Measurements from ENCODE around the gene UBC. TPM values are rescaled to one million over a fixed set of nuclear protein-coding genes. Genes with fewer than 3 reads are reported as not detected.
"Not testable (repeated sequence)": the region's sequence is repeated elsewhere in the genome, so short reads cannot be mapped to it uniquely, and the experiment has no call there.

The UBC gene
- total RNA-seq, 1 experiment from 2014 or later = 523 TPM

DNA sequence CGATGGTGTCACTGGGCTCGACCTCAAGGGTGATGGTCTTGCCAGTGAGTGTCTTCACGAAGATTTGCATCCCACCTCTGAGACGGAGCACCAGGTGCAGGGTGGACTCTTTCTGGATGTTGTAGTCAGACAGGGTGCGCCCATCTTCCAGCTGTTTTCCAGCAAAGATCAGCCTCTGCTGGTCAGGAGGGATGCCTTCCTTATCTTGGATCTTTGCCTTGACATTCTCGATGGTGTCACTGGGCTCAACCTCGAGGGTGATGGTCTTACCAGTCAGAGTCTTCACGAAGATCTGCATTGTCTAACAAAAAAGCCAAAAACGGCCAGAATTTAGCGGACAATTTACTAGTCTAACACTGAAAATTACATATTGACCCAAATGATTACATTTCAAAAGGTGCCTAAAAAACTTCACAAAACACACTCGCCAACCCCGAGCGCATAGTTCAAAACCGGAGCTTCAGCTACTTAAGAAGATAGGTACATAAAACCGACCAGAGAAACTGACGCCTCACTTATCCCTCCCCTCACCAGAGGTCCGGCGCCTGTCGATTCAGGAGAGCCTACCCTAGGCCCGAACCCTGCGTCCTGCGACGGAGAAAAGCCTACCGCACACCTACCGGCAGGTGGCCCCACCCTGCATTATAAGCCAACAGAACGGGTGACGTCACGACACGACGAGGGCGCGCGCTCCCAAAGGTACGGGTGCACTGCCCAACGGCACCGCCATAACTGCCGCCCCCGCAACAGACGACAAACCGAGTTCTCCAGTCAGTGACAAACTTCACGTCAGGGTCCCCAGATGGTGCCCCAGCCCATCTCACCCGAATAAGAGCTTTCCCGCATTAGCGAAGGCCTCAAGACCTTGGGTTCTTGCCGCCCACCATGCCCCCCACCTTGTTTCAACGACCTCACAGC, 717 bp downstream of the UBC start:
- H4K20me1 ChIP-seq (ENCODE audit: control insufficient read depth, insufficient read depth, insufficient read length) = no peaks in the 10 kb centered on the region
- no peak overlapping the region for H2AK5ac ChIP-seq (ENCODE audit: insufficient read length, low read length)
- H4K5ac ChIP-seq (ENCODE audit: insufficient read length, low read depth, low read length) = no peak overlapping the region
- H3K4me3 Mint-ChIP-seq = peak overlapping the region; percentile 100
- H3K36me3 Mint-ChIP-seq (ENCODE audit: insufficient read depth in 1 of 3, low read depth in 3 of 3) = peaks cover 32 to 40% (median 36%) of the 10 kb centered on the region in 3 experiments
- no peak overlapping the region for H3K23ac ChIP-seq (ENCODE audit: insufficient read length, low read depth, low read length)
- H3K27ac Mint-ChIP-seq = peak overlapping the region; percentile 100
- peaks cover 14% of the 10 kb centered on the region for H3K79me2 ChIP-seq (ENCODE audit: insufficient read depth, low read length)
- no peak overlapping the region for H4K91ac ChIP-seq (ENCODE audit: insufficient read length, low read depth, low read length)
- peaks cover 4 to 15% of the 10 kb centered on the region in 2 experiments for H3K9me3 Mint-ChIP-seq
- H2BK20ac ChIP-seq (ENCODE audit: low read depth, low read length, poor library complexity, severe bottlenecking) = no peak overlapping the region
- H3K4me1 ChIP-seq (ENCODE audit: insufficient read depth, low read length) = peaks cover 6% of the 10 kb centered on the region; the same call in 1 of the 2 replicates
- H2AFZ ChIP-seq (ENCODE audit: low read length) = no peak overlapping the region
- no peak overlapping the region for H4K8ac ChIP-seq (replicated peaks; ENCODE audit: insufficient read length, low read depth, low read length)
- peak overlapping the region; percentile 94 for H3K9ac ChIP-seq (ENCODE audit: extremely low read depth, insufficient read length, low read length)
- peak; percentile 85 for DNase-seq
- no peak overlapping the region for H3T11ph ChIP-seq (ENCODE audit: low read length)
- H2BK120ac ChIP-seq (ENCODE audit: low read depth, low read length, poor library complexity, severe bottlenecking) = peak overlapping the region; percentile 38
- H2BK15ac ChIP-seq (ENCODE audit: low read depth, low read length) = no peak overlapping the region
- H3K23me2 ChIP-seq (ENCODE audit: insufficient read length, low read depth, low read length, poor library complexity, severe bottlenecking) = peaks cover 8% of the 10 kb centered on the region
- peak; percentile 69 for TF ChIP-seq CTCF (conservative IDR thresholded peaks at IDR 0.05)
- WGBS (ENCODE audit: extremely low coverage, insufficient read length, low lambda C conversion rate) = no CpG with 5 or more reads among the region's 46 CpGs
- no peak overlapping the region; the same call in 1 of the 2 replicates for H3K4ac ChIP-seq (ENCODE audit: low read depth, low read length)
- H3K27me3 Mint-ChIP-seq (ENCODE audit: low read depth) = peaks cover 6% of the 10 kb centered on the region
- H3K18ac ChIP-seq (ENCODE audit: insufficient read length, low read depth, low read length) = peak overlapping the region; percentile 84
- H3K79me1 ChIP-seq (ENCODE audit: insufficient read depth, low read depth, low read length, poor library complexity, severe bottlenecking) = peaks cover 3% of the 10 kb centered on the region
- H3K4me2 ChIP-seq (ENCODE audit: insufficient read depth, insufficient read length, low read length) = peak overlapping the region; percentile 94
- H3K4me1 Mint-ChIP-seq = peaks cover 57 to 62% of the 10 kb centered on the region in 2 experiments
- H3K27me3 ChIP-seq (ENCODE audit: insufficient read depth, low read length) = no peaks in the 10 kb centered on the region
- H3K27ac ChIP-seq (ENCODE audit: insufficient read length, low read depth, low read length) = no peak overlapping the region
- H3K56ac ChIP-seq (ENCODE audit: insufficient read length, low read depth, low read length) = peak overlapping the region; percentile 37
- peak overlapping the region; percentile 94 for H3K14ac ChIP-seq (ENCODE audit: insufficient read depth, low read length)
- peak overlapping the region; percentile 12 for H2BK5ac ChIP-seq (ENCODE audit: insufficient read length, low read length)
- H2BK12ac ChIP-seq (ENCODE audit: insufficient read length, low read depth, low read length) = no peak overlapping the region
- H3K9me3 ChIP-seq (ENCODE audit: control insufficient read depth, low read depth, low read length) = no peaks in the 10 kb centered on the region

DNA sequence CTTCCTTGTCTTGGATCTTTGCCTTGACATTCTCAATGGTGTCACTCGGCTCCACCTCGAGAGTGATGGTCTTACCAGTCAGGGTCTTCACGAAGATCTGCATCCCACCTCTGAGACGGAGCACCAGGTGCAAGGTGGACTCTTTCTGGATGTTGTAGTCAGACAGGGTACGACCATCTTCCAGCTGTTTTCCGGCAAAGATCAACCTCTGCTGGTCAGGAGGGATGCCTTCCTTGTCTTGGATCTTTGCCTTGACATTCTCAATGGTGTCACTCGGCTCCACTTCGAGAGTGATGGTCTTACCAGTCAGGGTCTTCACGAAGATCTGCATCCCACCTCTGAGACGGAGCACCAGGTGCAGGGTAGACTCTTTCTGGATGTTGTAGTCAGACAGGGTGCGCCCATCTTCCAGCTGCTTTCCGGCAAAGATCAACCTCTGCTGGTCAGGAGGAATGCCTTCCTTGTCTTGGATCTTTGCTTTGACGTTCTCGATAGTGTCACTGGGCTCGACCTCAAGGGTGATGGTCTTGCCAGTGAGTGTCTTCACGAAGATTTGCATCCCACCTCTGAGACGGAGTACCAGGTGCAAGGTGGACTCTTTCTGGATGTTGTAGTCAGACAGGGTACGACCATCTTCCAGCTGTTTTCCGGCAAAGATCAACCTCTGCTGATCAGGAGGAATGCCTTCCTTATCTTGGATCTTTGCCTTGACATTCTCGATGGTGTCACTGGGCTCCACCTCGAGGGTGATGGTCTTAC, 1.7 kb downstream of the UBC start:
- not testable (repeated sequence) for H2AFZ ChIP-seq (ENCODE audit: low read length); H3K4ac ChIP-seq (ENCODE audit: low read depth, low read length); H3K18ac ChIP-seq (ENCODE audit: insufficient read length, low read depth, low read length); H2BK15ac ChIP-seq (ENCODE audit: low read depth, low read length); DNase-seq; H3K79me1 ChIP-seq (ENCODE audit: insufficient read depth, low read depth, low read length, poor library complexity, severe bottlenecking); H3K9ac ChIP-seq (ENCODE audit: extremely low read depth, insufficient read length, low read length); H2BK12ac ChIP-seq (ENCODE audit: insufficient read length, low read depth, low read length); H2BK20ac ChIP-seq (ENCODE audit: low read depth, low read length, poor library complexity, severe bottlenecking); H3K4me1 ChIP-seq (ENCODE audit: insufficient read depth, low read length); H2AK5ac ChIP-seq (ENCODE audit: insufficient read length, low read length); H4K20me1 ChIP-seq (ENCODE audit: control insufficient read depth, insufficient read depth, insufficient read length); H3T11ph ChIP-seq (ENCODE audit: low read length); H3K9me3 ChIP-seq (ENCODE audit: control insufficient read depth, low read depth, low read length); H4K5ac ChIP-seq (ENCODE audit: insufficient read length, low read depth, low read length); H3K27me3 Mint-ChIP-seq (ENCODE audit: low read depth); H2BK120ac ChIP-seq (ENCODE audit: low read depth, low read length, poor library complexity, severe bottlenecking); H2BK5ac ChIP-seq (ENCODE audit: insufficient read length, low read length); H4K8ac ChIP-seq (replicated peaks; ENCODE audit: insufficient read length, low read depth, low read length); H3K27ac ChIP-seq (ENCODE audit: insufficient read length, low read depth, low read length); H3K23me2 ChIP-seq (ENCODE audit: insufficient read length, low read depth, low read length, poor library complexity, severe bottlenecking); H3K56ac ChIP-seq (ENCODE audit: insufficient read length, low read depth, low read length); H4K91ac ChIP-seq (ENCODE audit: insufficient read length, low read depth, low read length); H3K23ac ChIP-seq (ENCODE audit: insufficient read length, low read depth, low read length); H3K27me3 ChIP-seq (ENCODE audit: insufficient read depth, low read length); H3K14ac ChIP-seq (ENCODE audit: insufficient read depth, low read length)
- WGBS (ENCODE audit: extremely low coverage, insufficient read length, low lambda C conversion rate) = no CpG with 5 or more reads among the region's 21 CpGs
- Mint-ChIP-seq H3K4me3 (peak overlapping the region; percentile 100), H3K27ac (peak overlapping the region in 1 of 3 experiments; percentile 89; a peak in 2 of 7 replicates), H3K9me3 (peaks cover 4 to 15% of the 10 kb centered on the region in 2 experiments), H3K4me1 (peaks cover 50 to 52% of the 10 kb centered on the region in 2 experiments), H3K36me3 (ENCODE audit: insufficient read depth in 1 of 3, low read depth in 3 of 3) (peaks cover 32 to 40% (median 36%) of the 10 kb centered on the region in 3 experiments)
- peaks cover 14% of the 10 kb centered on the region for H3K79me2 ChIP-seq (ENCODE audit: insufficient read depth, low read length)
- peak overlapping the region; percentile 94 for H3K4me2 ChIP-seq (ENCODE audit: insufficient read depth, insufficient read length, low read length)

All from H9 (cell line).